GM12892 (cell line): ENCODE results near the gene TUSC2.

Experiments
- POLR2A ChIP-seq: IDR thresholded peaks from 2 replicates; pipeline ENCODE4 v1.6.1; 2011; ENCODE audit warnings: low read depth, low read length, control low read depth
- TAF1 ChIP-seq: IDR thresholded peaks from 2 replicates; pipeline ENCODE4 v1.6.1; 2011; ENCODE audit warnings: low read depth, mild to moderate bottlenecking, control low read depth, low read length, borderline replicate concordance

- no peak for TF ChIP-seq TAF1
- no peak for TF ChIP-seq POLR2A
Measured at GRCh38 chr3:50327129-50327528, 894 bp downstream of the TUSC2 start.
